ENCODE measurements around the gene EIF3K.
"Not testable (repeated sequence)": the region's sequence is repeated elsewhere in the genome, so short reads cannot be mapped to it uniquely, and the experiment has no call there.

Gene EIF3K

GRCh38 chr19:38617764-38618589 is 1.0 kb upstream of the EIF3K start, which contains the start of gene MAP4K1:
TSS of gene MAP4K1 (minus strand) at chr19:38617953. CDS start at chr19:38617895, 58 bp downstream.
- DNase-seq (ENCODE audit: low read depth), result peak; percentile 38

- no peak for DNase-seq (ENCODE audit: low read depth)
Observed at GRCh38 chr19:38619361-38620174, 580 bp downstream of the EIF3K start.

- no peak for DNase-seq (ENCODE audit: low read depth)
Observed at GRCh38 chr19:38624822-38625221, 5.8 kb downstream of the EIF3K start.

GRCh38 chr19:38626401-38626800 is 7.4 kb downstream of the EIF3K start:
- no peak for DNase-seq (ENCODE audit: low read depth)

- no peak for DNase-seq (ENCODE audit: low read depth)
Observed at GRCh38 chr19:38629568-38629967, 10.6 kb downstream of the EIF3K start.

GRCh38 chr19:38631301-38631700 is 12.3 kb downstream of the EIF3K start:
- not testable (repeated sequence) for DNase-seq (ENCODE audit: low read depth)

GRCh38 chr19:38631811-38632475 is 13.0 kb downstream of the EIF3K start:
- not testable (repeated sequence) for DNase-seq (ENCODE audit: low read depth)

GRCh38 chr19:38632476-38633213 is 13.7 kb downstream of the EIF3K start:
- DNase-seq (ENCODE audit: low read depth), result no peak

GRCh38 chr19:38634757-38635482 is 15.9 kb downstream of the EIF3K start:
- DNase-seq (ENCODE audit: low read depth), result peak; percentile 49

- no peak for DNase-seq (ENCODE audit: low read depth)
Observed at GRCh38 chr19:38635483-38636399, 16.8 kb downstream of the EIF3K start.

GRCh38 chr19:38638461-38638860 is 19.5 kb downstream of the EIF3K start:
- no peak for DNase-seq (ENCODE audit: low read depth)

- no peak for DNase-seq (ENCODE audit: low read depth)
Observed at GRCh38 chr19:38639679-38640078, 20.7 kb downstream of the EIF3K start.

- DNase-seq (ENCODE audit: low read depth), result no peak
Observed at GRCh38 chr19:38640368-38640767, 21.4 kb downstream of the EIF3K start.

GRCh38 chr19:38642176-38642575 is 23.2 kb downstream of the EIF3K start:
- no peak for DNase-seq (ENCODE audit: low read depth)

GRCh38 chr19:38644719-38645118 is 25.7 kb downstream of the EIF3K start:
- DNase-seq (ENCODE audit: low read depth), result no peak

GRCh38 chr19:38647368-38647965 is 28.5 kb downstream of the EIF3K start, which contains the start of gene ACTN4:
TSS of gene ACTN4 (plus strand) at chr19:38647649. CDS start at chr19:38647746, 97 bp downstream.
- peak; percentile 100 for DNase-seq (ENCODE audit: low read depth)

- DNase-seq (ENCODE audit: low read depth), result no peak
Observed at GRCh38 chr19:38647966-38648768, 29.2 kb downstream of the EIF3K start.

- DNase-seq (ENCODE audit: low read depth), result no peak
Observed at GRCh38 chr19:38648769-38649304, 29.8 kb downstream of the EIF3K start.

All from stimulated activated CD8-positive, alpha-beta memory T cell treated with anti-CD3 and anti-CD28 coated beads, Interleukin-15, amount 100 ng/mL, for 24 hours (primary cell).